ENCODE measurements around the gene SLX4. TPM values are rescaled to one million over a fixed set of nuclear protein-coding genes. Genes with fewer than 3 reads are reported as not detected.

SLX4 gene
- total and polyA plus RNA-seq, 8 donors = 0.76 to 19.7 (median 6.0) TPM

DNA sequence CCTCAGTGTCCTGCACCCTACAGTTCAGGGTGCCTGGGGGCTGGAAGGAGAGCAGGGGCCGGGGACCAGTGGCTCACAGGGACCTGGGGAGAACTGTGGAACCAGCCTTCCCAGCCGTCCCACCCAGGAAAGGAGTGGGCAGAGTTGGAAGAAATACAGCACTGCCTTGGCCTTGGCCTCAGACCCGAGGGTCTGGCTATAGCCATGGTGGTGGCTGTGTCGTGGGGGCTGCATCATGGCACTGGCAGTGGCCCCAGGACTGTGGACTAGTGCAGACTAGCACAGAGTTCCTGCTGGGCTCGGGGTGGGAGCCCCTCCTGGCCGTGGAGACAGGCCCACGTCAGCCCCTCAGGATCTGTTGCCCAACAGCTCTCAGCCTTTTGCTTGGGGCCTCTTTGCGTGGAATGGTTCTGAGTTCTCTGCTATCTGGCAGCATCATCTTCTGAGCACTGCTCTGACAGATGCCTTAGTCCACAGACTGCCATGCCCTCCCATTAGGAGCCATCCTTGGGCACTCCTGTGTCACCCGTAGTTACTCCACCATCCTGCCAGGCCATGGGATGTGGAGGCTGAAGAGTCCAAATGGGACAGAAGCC is 30.5 kb upstream of the SLX4 start:
- TF ChIP-seq POLR2A (IDR thresholded peaks at IDR 0.05) = no peak
- no peak for TF ChIP-seq POLR2AphosphoS5 (IDR thresholded peaks at IDR 0.05)
- TF ChIP-seq EP300 (IDR thresholded peaks at IDR 0.05) = no peak
- no peak for TF ChIP-seq CTCF (IDR thresholded peaks at IDR 0.05)

GRCh38 chr16:3640632-3641501 is 29.5 kb upstream of the SLX4 start:
- H3K27ac ChIP-seq = no peak overlapping the region
- DNase-seq = no peak

More for the DNA sequence above, 30.5 kb upstream of the SLX4 start:
- Histone ChIP-seq H3K4me1 (peaks cover 10 to 26% (median 19%) of the 10 kb centered on the region in 4 donors), H3K27me3 (no peaks in the 10 kb centered on the region), H3K9me3 (no peaks in the 10 kb centered on the region), H3K36me3 (peaks cover 5 to 36% (median 28%) of the 10 kb centered on the region in 4 donors), H3K27ac (no peak overlapping the region), H3K4me3 (no peak overlapping the region)
- 92 to 96% (median 93%) methylated on average over 8 to 9 of the region's 9 CpGs for WGBS, 5 donors
- DNase-seq = peak in 1 of 2 donors; percentile 14
- intact Hi-C loops (cut with DNase I; ENCODE audit: low total_unique reads) = no loop called here

DNA sequence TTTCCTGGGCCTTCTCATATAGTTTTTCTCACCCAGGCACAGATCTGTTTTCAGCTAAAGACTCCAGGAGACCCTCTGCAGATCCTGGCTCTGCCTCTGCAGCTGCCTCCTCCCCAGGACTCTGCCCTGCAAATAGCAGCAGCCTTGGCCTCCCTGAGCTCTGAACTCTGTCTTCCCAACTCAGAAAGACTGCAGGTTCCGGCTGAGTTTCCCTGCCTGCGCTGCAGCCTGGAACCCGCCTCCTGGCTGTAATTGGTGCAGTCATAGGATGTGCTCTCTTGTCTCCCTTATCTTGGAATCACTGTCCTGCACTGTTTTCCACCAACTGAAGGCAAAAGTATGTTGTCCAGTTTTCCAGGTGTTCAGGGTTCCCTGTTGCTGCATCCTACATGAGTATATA is 28.8 kb upstream of the SLX4 start:
- H3K36me3 ChIP-seq = peaks cover 5 to 36% (median 28%) of the 10 kb centered on the region in 4 donors
- intact Hi-C loops (cut with DNase I; ENCODE audit: low total_unique reads) = no loop called here
- H3K27ac ChIP-seq = no peak overlapping the region
- DNase-seq = no peak
- H3K4me1 ChIP-seq = peaks cover 0 to 15% (median 8%) of the 10 kb centered on the region in 4 donors
- no peaks in the 10 kb centered on the region for H3K9me3 ChIP-seq
- TF ChIP-seq CTCF (IDR thresholded peaks at IDR 0.05) = no peak
- no peak for TF ChIP-seq EP300 (IDR thresholded peaks at IDR 0.05)
- TF ChIP-seq POLR2AphosphoS5 (IDR thresholded peaks at IDR 0.05) = no peak
- TF ChIP-seq POLR2A (IDR thresholded peaks at IDR 0.05) = no peak
- H3K4me3 ChIP-seq = no peak overlapping the region
- H3K27me3 ChIP-seq = no peaks in the 10 kb centered on the region
- WGBS, 5 donors = 90 to 96% (median 92%) methylated on average over 3 of the region's 3 CpGs

More at GRCh38 chr16:3640632-3641501, 29.5 kb upstream of the SLX4 start:
- Histone ChIP-seq H3K4me1 (peaks cover 1 to 20% (median 15%) of the 10 kb centered on the region in 4 donors), H3K27me3 (no peaks in the 10 kb centered on the region), H3K4me3 (no peak overlapping the region), H3K36me3 (peaks cover 5 to 36% (median 28%) of the 10 kb centered on the region in 4 donors), H3K9me3 (no peaks in the 10 kb centered on the region)
- intact Hi-C loops (cut with DNase I; ENCODE audit: low total_unique reads) = no loop called here
- WGBS, 5 donors = 92 to 98% (median 94%) methylated on average over 4 to 17 of the region's 17 CpGs
- TF ChIP-seq POLR2AphosphoS5 (IDR thresholded peaks at IDR 0.05) (no peak), POLR2A (IDR thresholded peaks at IDR 0.05) (no peak), EP300 (IDR thresholded peaks at IDR 0.05) (no peak), CTCF (IDR thresholded peaks at IDR 0.05) (no peak)

- H3K27me3 ChIP-seq = no peaks in the 10 kb centered on the region
- no peak overlapping the region for H3K4me3 ChIP-seq
- H3K9me3 ChIP-seq = no peaks in the 10 kb centered on the region
- 86 to 90% (median 87%) methylated on average over 13 of the region's 13 CpGs for WGBS, 5 donors
- intact Hi-C loops (cut with DNase I; ENCODE audit: low total_unique reads) = no loop called here
- peaks cover 0 to 15% (median 8%) of the 10 kb centered on the region in 4 donors for H3K4me1 ChIP-seq
- no peak for TF ChIP-seq POLR2AphosphoS5 (IDR thresholded peaks at IDR 0.05)
- TF ChIP-seq EP300 (IDR thresholded peaks at IDR 0.05) = no peak
- TF ChIP-seq CTCF (IDR thresholded peaks at IDR 0.05) = no peak
- no peak for TF ChIP-seq POLR2A (IDR thresholded peaks at IDR 0.05)
- DNase-seq = peak in 1 of 2 donors; percentile 17
- H3K27ac ChIP-seq = no peak overlapping the region
- peaks cover 5 to 36% (median 28%) of the 10 kb centered on the region in 4 donors for H3K36me3 ChIP-seq
These were observed 27.7 kb upstream of the SLX4 start for GRCh38 chr16:3638916-3639644.

All from stomach (tissue), 9 donors.